GDM1 (cell line): ENCODE data around the gene HDGFL3.
"Not testable (repeated sequence)": the region's sequence is repeated elsewhere in the genome, so short reads cannot be mapped to it uniquely, and the experiment has no call there.

Experiments used
- DNase-seq: peaks from one replicate; lab custom pipeline; 2025; lab: John Stamatoyannopoulos, UW

Gene HDGFL3

DNA sequence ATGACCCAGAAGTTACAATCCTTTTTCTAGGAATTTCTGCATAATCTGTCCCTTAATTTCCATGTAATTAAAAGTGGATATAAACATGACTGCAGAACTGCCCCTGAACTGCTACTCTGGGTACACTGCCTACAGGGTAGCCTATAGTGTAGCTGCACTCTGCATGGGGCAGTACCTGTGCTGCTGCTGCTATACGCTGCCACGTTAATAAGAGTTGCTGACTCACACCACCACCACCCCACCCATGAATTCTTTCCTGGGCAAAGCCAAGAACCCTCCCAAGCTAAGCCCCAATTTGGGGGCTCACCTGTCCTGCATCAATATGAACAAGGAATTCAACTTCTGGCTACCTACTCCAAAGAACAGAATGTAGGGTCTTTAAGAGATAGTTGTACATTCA, 13.9 kb downstream of the HDGFL3 start:
- DNase-seq: no peak

DNA sequence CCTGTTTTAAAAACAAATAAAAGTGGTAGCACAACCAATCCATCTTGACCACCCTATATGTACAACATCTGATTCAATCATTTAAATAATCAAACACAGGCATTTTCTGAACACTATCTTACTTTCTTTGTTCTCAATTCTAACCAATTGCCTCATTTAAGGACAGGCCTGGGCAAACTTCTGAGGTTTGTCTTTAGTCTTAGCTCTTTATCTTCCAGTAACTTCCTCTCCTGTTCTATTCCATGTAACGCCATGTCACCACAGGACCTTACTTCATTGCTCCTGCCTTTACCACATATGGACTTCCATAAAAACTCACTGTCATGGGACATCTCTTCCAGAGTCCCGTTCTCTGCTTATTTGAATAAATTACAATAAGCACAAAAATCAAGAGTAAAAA, 14.9 kb downstream of the HDGFL3 start:
- DNase-seq: no peak

GRCh38 chr15:83190450-83190849, 17.2 kb downstream of the HDGFL3 start:
- DNase-seq: no peak

- no peak for DNase-seq
Observed at GRCh38 chr15:83185561-83185960, 22.1 kb downstream of the HDGFL3 start.

GRCh38 chr15:83178869-83179325, 28.7 kb downstream of the HDGFL3 start:
- no peak for DNase-seq

- DNase-seq: no peak
Observed at GRCh38 chr15:83178390-83178789, 29.2 kb downstream of the HDGFL3 start.

DNA sequence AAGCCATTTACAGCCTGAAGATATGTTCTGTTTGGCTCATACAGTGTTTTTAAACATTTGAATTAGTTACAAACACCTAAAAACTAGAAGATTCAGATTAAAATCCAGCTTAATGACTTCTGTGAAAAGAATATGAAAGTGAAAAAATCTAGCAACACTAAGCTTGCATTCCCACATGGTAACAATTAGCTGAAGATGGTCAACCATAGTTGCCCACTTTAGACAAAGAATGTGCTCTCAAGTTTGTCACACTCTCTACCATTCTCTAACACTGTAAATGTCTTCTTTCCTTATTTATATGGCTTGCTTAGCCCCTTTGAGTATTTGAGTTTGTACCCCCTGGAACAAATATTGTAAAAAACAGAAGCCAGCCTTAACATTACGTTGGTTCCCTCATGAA, 32.7 kb downstream of the HDGFL3 start:
- DNase-seq: no peak

GRCh38 chr15:83170474-83171165, 37.0 kb downstream of the HDGFL3 start:
- no peak for DNase-seq

DNA sequence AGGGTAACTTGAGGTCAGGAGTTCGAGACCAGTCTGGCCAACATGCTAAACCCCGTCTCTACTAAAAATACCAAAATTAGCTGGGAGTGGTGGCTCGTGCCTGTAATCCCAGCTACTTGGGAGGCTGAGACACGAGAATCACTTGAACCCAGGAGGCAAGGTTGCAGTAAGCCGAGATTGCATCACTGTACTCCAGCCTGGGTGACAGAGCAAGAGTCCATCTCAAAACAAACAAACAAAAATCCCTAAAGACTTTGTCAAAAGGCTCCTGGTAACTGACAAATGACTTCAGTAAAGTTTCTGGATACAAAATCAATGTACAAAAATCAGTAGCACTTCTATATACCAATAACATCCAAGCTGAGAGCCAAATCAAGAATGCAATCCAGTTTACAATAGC, 38.0 kb downstream of the HDGFL3 start:
- not testable (repeated sequence) for DNase-seq

DNA sequence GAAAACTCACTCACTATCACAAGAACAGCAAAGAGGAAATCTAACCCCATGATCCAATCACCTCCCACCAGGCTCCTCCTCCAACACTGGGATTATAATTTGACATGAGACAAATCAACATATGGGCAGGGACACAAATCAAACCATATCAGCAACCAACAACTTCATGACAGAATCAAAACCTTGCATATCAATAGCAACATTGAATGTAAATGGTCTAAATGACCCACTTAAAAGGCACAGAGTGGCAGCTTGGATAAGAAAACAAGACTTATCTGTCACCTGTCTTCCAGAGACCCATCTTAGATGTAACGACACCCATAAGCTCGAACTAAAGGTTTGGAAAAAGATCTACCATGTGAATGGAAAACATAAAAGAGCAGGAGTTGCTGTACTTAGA, 40.8 kb downstream of the HDGFL3 start:
- DNase-seq: no peak

GRCh38 chr15:83166218-83166617, 41.4 kb downstream of the HDGFL3 start:
- no peak for DNase-seq

DNA sequence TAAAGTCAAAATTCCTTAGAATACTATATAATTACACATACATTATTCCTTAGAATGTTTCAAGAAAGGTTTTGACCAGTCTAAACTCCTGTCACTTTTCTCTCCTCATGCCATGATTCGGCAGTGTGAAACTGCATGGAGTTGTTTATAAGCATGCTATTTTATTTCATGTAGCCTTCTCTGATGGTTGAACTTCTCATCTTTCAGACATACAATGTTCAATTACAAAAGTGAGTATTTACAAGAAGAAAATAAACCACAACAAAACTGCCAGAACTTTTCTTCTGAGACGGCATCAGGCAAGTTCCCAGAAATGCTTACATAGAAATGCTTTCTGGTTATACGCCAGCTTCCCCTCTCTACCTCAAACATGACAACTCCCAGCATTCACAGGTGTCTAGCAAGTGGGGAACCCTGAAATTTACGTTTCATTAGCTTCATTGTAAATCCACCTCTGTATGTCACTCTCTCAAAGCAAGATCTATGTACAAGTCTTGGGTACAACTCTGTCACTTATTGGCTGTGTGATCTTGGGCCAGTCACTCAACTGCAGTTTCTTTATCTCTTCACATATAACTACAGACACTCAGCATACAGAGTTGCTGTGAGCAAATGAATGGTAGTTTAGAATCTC, 42.7 kb downstream of the HDGFL3 start:
- no peak for DNase-seq

DNA sequence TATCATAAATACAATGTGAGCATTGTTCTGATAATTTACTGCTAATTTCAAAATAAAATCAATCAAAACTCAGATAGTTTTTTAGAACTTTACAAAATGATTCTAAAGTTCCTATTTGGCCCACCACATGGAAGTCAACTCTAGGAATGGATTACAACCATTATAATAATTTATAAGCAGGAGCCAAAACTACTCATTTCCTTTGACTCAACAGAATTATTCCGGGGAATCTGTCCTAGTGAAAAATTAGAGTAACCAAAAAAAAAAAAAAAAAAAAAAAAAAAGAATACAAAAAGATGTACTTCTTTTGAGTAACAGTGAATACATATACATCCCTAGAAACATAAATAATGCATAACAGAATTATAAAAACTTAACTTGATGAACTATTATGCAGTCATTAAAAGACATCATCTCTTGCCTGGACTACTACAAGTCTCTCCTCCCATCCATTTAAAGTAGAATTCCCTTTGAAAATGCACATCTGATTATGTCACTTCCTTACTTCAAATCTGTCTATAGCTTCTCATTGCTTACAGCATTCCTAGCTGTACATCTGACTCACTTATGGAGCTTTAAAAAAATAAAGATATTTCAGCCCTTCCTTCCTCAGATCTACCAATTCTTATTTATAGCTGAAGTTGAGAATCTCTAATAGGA, 43.4 kb downstream of the HDGFL3 start:
- DNase-seq: no peak

DNA sequence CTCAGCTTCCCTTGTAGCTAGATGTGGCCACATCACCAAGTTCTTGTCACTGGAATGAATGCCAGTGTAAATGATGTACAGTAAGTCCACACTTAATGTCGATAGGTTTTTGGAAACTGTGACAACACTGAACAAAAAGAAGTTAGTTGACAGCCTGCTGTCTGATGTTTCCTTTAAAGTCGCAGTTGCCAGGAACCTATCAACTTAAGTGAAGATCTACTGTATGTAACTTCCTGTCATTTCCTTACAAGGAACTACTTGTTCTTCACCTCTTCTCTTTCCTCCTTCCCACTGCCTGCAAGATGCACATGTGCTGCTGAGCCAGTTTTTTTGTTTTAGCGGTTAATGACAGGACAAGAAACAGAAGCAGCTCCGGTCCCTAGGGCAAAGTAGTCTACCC, 44.6 kb downstream of the HDGFL3 start:
- no peak for DNase-seq

DNA sequence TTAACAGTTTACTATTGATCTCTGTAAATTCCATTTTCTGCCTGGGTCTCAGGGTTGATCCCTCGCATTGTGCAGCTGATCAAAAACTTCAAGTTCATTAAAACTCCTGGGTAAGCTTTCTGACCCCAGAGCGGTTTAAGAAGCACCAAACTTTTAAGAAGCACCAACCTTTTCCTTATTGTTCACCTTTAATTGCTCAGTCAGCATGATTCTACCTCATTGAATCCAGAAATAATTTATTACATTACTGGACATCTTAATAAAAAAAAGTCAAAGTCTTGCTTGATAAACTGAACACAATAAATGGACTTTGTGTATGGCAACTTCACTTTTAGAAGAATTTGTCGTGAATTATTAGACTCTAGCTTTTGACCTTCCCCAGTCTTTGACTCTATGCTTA, 46.9 kb downstream of the HDGFL3 start:
- no peak for DNase-seq

- no peak for DNase-seq
Observed at GRCh38 chr15:83158393-83158792, 49.2 kb downstream of the HDGFL3 start.

GRCh38 chr15:83155942-83156341, 51.7 kb downstream of the HDGFL3 start:
- no peak for DNase-seq

- DNase-seq: no peak
Observed at GRCh38 chr15:83153288-83153687, 54.3 kb downstream of the HDGFL3 start.

- DNase-seq: no peak
Observed at GRCh38 chr15:83144771-83145170, 62.9 kb downstream of the HDGFL3 start.

DNA sequence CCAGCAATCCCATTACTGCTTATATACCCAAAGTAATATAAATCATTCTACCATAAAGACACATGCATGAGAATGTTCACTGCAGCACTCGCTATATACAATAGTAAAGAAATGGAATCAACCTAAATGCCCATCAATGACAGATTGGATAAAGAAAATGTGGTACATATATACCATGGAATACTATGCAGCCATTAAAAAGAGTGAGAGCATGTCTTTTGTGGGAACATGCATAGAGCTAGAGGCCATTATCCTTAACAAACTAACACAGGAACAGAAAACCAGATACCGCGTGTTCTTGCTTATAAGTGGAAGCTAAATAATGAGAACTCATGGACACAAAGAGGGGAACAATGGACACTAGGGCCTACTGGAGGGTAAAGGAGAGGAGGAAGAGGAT, 65.5 kb downstream of the HDGFL3 start:
- DNase-seq: not testable (repeated sequence)

DNA sequence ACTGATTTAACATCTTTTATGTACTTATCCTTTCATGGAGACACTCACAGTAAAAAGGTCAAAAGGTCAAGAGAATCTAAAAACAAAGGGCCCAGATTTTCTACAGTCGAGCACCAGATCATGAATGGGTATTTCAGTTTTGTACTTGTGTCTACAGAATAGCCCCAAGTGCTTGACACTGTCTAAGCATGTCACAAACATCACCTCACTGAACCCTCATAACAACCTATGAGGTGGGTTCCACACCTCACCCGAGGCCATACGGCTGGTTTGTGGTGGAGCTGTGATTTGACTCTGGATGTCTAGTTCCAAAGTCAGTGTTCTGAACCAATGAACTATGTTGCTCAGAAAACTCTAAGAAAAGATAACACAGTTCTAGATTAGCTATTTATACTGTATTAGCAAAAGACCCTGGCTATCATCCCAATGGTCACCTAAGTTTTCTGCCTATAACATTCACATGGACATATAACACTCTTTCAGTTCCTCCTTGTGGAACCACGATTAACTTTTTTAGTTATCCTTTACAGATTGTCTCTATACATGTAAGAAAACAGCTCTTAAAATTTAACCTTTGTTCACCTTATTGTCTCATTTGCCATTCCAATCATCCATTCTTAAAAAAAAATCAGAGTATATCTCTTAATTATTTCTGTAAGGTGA, 74.6 kb downstream of the HDGFL3 start:
- DNase-seq: no peak

GRCh38 chr15:83129791-83130190, 77.8 kb downstream of the HDGFL3 start:
- no peak for DNase-seq
